GM19023 (cell line): Measurements from ENCODE around the gene MINDY3.

Experiments
- ATAC-seq: cut with Tn5 transposase; IDR thresholded peaks from one replicate; pipeline ENCODE4 v1.9.1; 2021; ENCODE audit warnings: mild to moderate bottlenecking, moderate library complexity; ENCODE audit not compliant: unreplicated experiment

The MINDY3 gene

DNA sequence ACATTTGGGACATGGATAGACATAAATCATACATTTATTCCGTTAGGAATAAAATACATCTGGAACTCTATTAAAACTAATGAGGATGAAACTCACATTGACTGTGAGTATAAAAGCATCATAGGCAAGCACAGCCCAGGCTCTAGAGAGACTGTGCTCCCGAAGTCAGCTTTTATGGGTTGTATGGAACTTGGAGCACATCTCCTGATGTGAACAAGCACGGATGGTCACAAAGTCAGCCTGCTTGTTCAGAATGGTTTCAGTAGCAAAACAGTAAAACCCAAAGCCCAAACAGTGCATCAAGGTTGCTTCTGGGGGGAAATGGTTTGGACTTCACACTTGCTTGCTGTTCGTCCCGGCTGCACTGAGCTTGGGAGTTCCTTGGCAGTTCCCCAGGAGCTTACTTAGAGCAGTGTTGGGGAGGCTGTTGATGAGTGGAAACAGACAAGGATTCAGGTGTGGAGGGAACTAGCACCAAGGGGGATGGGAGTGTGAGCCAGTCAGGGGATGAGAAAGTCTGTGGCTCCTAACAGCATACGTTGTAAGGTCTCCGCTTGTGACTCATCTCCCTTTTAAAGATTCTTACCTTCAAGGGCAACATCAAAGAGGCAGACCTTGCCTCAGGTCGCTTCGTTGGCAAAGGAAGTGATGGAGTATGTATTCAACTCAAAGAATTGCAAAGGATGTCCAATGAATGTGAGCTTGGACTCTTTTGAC is 120.9 kb downstream of the MINDY3 start:
- ATAC-seq, result no peak

- no peak for ATAC-seq
Measured at GRCh38 chr10:15738270-15738925, 121.9 kb downstream of the MINDY3 start.

DNA sequence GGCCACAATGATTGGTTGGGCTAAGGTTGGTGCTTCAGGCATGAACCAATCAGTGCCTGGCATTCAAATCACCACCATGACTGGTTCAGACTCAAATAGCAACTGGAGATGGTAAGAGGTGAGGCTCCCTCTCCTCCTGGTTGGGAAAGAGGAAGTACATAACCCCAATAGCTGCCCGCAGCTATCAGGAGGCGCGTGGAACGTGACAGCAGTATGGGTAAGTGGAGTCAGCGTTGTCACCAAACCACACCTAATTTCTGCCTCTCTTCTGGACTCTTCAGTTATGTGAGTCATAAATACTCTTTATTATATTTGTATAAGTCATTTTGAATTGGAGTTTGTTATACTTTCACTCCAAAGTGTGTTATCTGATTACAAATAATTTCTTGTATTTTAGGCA is 122.7 kb downstream of the MINDY3 start:
- ATAC-seq, result no peak

- no peak for ATAC-seq
Measured at GRCh38 chr10:15735763-15736162, 124.5 kb downstream of the MINDY3 start.

- ATAC-seq, result no peak
Measured at GRCh38 chr10:15730341-15730740, 130.0 kb downstream of the MINDY3 start.

GRCh38 chr10:15729890-15730289 is 130.4 kb downstream of the MINDY3 start:
- no peak for ATAC-seq
